GM13977 (cell line): Measurements from ENCODE around the gene RIT2.

Experiments used
- DNase-seq: peaks from one replicate; pipeline ENCODE4 v3.0.0; 2012; ENCODE audit warnings: low spot score
- CTCF ChIP-seq: IDR thresholded peaks from 2 replicates; pipeline ENCODE4 v1.5.1; 2012; ENCODE audit warnings: mild to moderate bottlenecking, control low read depth; ENCODE audit not compliant: insufficient read depth; ENCODE audit errors: extremely low read depth, missing control alignments
- in situ Hi-C: fragments of 300-500 bp; cut with MboI; formaldehyde crosslinking; loops from one replicate; pipeline ENCODE4 v1.12.0; 2022; ENCODE audit warnings: low sequenced_read_pairs, low pct_unique_long_range_greater_than_20kb, mixed read lengths, inconsistent platforms; ENCODE audit not compliant: unreplicated experiment

The RIT2 gene

GRCh38 chr18:42792731-42793130, 322.8 kb downstream of the RIT2 start:
- DNase-seq: no peak
- in situ Hi-C loops: no loop called here
- no peak for TF ChIP-seq CTCF

DNA sequence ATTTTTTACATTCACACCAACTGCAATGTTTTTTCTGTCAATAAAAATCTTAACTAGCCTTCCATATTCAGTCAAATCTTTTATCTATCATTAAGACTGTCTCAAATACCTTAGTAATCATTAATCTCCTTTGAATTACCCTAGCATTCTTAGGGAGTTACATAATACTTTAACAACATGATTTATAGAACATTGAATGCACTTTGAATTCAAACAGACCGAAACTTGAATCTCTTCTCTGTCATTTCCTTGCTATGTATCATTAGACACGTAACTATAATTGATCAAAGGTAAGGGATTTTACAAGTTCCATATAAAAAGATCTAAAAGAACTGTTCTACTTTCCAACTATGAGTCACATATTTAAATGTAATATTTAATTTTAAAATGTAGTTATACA, 330.9 kb downstream of the RIT2 start:
- in situ Hi-C loops: no loop called here
- no peak for DNase-seq
- no peak for TF ChIP-seq CTCF

- DNase-seq: no peak
- TF ChIP-seq CTCF: no peak
- in situ Hi-C loops: no loop called here
Observed at GRCh38 chr18:42782929-42783328, 332.6 kb downstream of the RIT2 start.

DNA sequence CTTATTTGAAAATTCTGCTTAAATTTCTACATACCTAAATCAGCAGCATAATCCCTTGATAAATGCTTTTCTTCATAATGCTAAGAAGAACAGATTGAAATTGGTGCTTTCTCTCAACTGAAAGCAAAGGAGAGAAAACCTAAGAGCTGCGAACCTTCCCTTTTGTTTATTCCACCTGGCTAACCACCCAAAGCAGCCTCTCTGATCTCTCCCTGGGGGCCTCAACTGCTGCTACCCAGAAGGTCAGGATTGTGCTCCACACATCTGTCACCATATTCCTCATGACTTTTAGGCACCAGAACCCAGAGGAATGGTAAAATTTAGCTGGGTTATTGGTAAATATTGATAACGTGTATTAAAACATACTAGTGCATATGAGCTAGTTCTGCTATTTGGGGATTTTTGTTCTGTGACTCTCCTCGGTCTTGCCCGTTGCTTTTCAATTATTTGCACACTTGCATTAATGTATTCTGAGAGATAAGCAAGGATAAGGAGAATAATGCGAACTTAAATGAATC, 334.1 kb downstream of the RIT2 start:
- in situ Hi-C loops: no loop called here
- DNase-seq: no peak
- no peak for TF ChIP-seq CTCF

DNA sequence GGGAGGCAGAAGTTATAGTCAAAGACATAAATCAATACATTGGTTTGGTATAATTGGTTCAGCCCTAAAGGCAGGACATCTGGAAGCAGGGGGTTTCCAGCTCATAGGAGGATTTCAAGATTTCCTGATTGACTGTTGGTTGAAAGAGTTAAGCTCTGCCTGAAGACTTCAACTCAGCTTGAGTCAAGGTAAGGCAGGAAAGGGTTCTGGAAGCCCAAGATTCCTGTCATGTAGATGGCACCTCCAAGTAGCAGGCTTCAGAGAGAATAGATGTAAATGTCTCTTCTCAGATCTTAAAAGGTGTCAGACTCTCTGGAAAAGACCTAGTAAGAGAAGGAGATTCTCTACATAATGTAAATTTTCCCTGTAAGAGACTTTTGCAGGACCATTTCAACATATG, 335.3 kb downstream of the RIT2 start:
- TF ChIP-seq CTCF: no peak
- no peak for DNase-seq
- in situ Hi-C loops: no loop called here

DNA sequence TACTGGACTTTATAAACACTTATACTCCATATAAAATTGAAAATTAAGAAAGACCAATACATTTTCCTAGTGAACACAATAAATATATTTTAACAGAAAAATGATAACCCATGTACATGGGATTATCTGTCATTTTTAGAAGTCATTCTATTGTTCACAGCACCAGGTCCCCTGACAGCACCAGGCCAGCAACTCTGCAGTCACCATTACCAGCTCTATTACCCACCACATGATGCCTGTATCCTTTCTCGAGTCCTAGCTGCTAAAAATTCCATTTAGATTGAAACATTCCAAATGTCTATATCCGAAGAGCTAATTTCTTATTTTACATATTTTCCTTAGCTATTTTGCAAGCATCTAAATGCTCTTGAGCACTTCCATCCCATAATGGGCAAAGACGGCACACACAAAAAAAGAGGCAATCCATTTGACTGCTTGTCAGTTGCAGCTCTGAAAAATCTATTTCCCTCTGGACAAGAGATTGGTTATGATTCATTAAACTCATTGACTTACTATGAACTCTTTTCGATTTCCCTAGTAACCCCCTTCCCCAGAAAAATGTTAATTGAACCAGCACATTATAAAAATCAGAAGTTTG, 336.9 kb downstream of the RIT2 start:
- TF ChIP-seq CTCF: no peak
- in situ Hi-C loops: no loop called here
- DNase-seq: no peak
